Loucy (cell line): ENCODE measurements around the gene ROBO1.
"Not testable (repeated sequence)": the region's sequence is repeated elsewhere in the genome, so short reads cannot be mapped to it uniquely, and the experiment has no call there.

Source experiments
- CTCF ChIP-seq: fragments of 200-600 bp; sonication (generic); conservative IDR thresholded peaks from 2 replicates; pipeline ENCODE4 v1.5.1; 2014; ENCODE audit warnings: mild to moderate bottlenecking, antibody characterized with exemption, low read length
- EZH2phosphoT487 ChIP-seq: fragments of 200-600 bp; IDR thresholded peaks from 2 replicates; pipeline ENCODE4 v1.6.1; 2018; ENCODE audit warnings: antibody characterized with exemption, mild to moderate bottlenecking, moderate library complexity, borderline replicate concordance

- TF ChIP-seq CTCF, EZH2phosphoT487: not testable (repeated sequence)
Observed at GRCh38 chr3:78884567-78884966, 883.2 kb downstream of the ROBO1 start.
